ENCODE measurements around the gene TRAK1. TPM values are rescaled to one million over a fixed set of nuclear protein-coding genes. Genes with fewer than 3 reads are reported as not detected.

The TRAK1 gene
- total RNA-seq, 2 experiments from 2014 or later, result 23.1 to 24.6 TPM

GRCh38 chr3:42247576-42248027 lies 156.4 kb downstream of the TRAK1 start:
- CTCF ChIA-PET, result interaction anchor here (0.7 to 3.1 kb wide), 7 partner anchors 13 to 288 kb away, joined by 3 to 34 read pairs (median 3); no protein-coding TSS in a partner anchor
- POLR2A ChIA-PET, result no interaction called here

GRCh38 chr3:42250761-42251160 lies 159.6 kb downstream of the TRAK1 start:
- POLR2A ChIA-PET, result no interaction called here
- CTCF ChIA-PET, result no interaction called here

GRCh38 chr3:42254566-42254965 lies 163.4 kb downstream of the TRAK1 start:
- CTCF ChIA-PET, result no interaction called here

GRCh38 chr3:42256135-42256819 lies 165.1 kb downstream of the TRAK1 start:
- POLR2A ChIA-PET, result no interaction called here
- CTCF ChIA-PET, result no interaction called here

More at GRCh38 chr3:42254566-42254965, 163.4 kb downstream of the TRAK1 start:
- POLR2A ChIA-PET, result no interaction called here

- ChIA-PET CTCF (no interaction called here), POLR2A (no interaction called here)
These were observed 165.8 kb downstream of the TRAK1 start for GRCh38 chr3:42257007-42257406.

- ChIA-PET CTCF (no interaction called here), POLR2A (no interaction called here)
These were observed 171.4 kb downstream of the TRAK1 start for GRCh38 chr3:42262525-42262924.

GRCh38 chr3:42263354-42264346 lies 172.5 kb downstream of the TRAK1 start:
- ChIA-PET CTCF (interaction anchor here (2.3 kb wide), 1 partner anchor 16 kb away, joined by 11 read pairs; no protein-coding TSS in a partner anchor), POLR2A (no interaction called here)

- POLR2A ChIA-PET, result no interaction called here
- CTCF ChIA-PET, result interaction anchor here (2.3 kb wide), 1 partner anchor 16 kb away, joined by 11 read pairs; no protein-coding TSS in a partner anchor
These were observed 173.4 kb downstream of the TRAK1 start for GRCh38 chr3:42264399-42265058.

GRCh38 chr3:42265059-42265991 lies 174.2 kb downstream of the TRAK1 start:
- ChIA-PET POLR2A (no interaction called here), CTCF (interaction anchor here (2.3 kb wide), 1 partner anchor 17 kb away, joined by 11 read pairs; no protein-coding TSS in a partner anchor)

- ChIA-PET CTCF (no interaction called here), POLR2A (no interaction called here)
These were observed 174.9 kb downstream of the TRAK1 start, which contains the start of gene CCK for GRCh38 chr3:42266085-42266484. TSS of gene CCK (minus strand) at chr3:42266185. CDS start at chr3:42263630, 2,555 bp downstream.

- ChIA-PET CTCF (no interaction called here), POLR2A (no interaction called here)
These were observed 176.7 kb downstream of the TRAK1 start for GRCh38 chr3:42267878-42268277.

GRCh38 chr3:42269647-42270046 lies 178.5 kb downstream of the TRAK1 start:
- POLR2A ChIA-PET, result no interaction called here
- CTCF ChIA-PET, result no interaction called here

- CTCF ChIA-PET, result no interaction called here
- POLR2A ChIA-PET, result no interaction called here
These were observed 179.4 kb downstream of the TRAK1 start for GRCh38 chr3:42270561-42270960.

- CTCF ChIA-PET, result no interaction called here
- POLR2A ChIA-PET, result no interaction called here
These were observed 180.6 kb downstream of the TRAK1 start for GRCh38 chr3:42271786-42272185.

- ChIA-PET CTCF (no interaction called here), POLR2A (no interaction called here)
These were observed 182.2 kb downstream of the TRAK1 start for GRCh38 chr3:42273361-42273760.

- ChIA-PET POLR2A (no interaction called here), CTCF (no interaction called here)
These were observed 183.1 kb downstream of the TRAK1 start for GRCh38 chr3:42274266-42274665.

- CTCF ChIA-PET, result no interaction called here
- POLR2A ChIA-PET, result no interaction called here
These were observed 184.1 kb downstream of the TRAK1 start for GRCh38 chr3:42275217-42275616.

Measured in activated CD8-positive, alpha-beta memory T cell treated with anti-CD3 and anti-CD28 coated beads for 36 hours (primary cell).